Measurements from ENCODE around the gene PPIG.
"Not testable (repeated sequence)": the region's sequence is repeated elsewhere in the genome, so short reads cannot be mapped to it uniquely, and the experiment has no call there.

PPIG gene

DNA sequence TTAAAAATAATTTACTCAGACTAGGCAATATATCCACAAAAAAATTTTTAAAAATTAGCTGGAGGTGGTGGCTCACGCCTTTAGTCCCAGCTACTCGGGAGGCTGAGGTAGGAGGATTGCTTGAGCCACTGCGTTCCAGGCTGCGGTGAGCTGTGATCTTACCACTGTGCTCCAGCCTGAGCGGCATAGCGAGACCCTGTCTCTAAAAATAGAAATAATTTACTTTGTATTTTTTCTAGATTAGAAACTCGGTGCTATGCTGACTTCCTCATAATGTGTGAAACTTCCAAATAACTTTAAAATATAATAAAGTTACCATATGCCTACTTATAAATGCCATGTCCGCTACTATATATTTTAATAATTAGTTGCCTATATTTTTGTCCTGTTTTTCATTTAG lies 6.7 kb downstream of the PPIG start:
- no peak for DNase-seq (ENCODE audit: low read depth in 2 of 2)

DNA sequence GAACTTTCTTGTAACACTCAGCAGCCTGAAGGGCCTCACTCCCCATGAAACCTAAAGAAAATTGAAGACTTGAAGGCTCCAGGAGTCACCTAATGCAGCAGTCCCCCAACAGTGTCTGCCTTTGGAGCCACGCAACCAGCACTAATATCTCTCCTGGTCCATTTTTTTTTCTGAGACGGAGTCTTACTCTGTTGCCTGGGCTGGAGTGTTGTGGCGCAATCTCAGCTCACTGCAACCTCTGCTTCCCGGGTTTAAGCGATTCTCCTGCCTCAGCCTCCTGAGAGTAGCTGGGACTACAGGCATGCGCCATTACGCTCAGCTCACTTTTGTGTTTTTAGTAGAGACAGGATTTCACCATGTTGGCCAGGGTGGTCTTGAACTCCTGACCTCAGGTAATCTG lies 12.4 kb downstream of the PPIG start:
- not testable (repeated sequence) for DNase-seq (ENCODE audit: low read depth in 2 of 2)

DNA sequence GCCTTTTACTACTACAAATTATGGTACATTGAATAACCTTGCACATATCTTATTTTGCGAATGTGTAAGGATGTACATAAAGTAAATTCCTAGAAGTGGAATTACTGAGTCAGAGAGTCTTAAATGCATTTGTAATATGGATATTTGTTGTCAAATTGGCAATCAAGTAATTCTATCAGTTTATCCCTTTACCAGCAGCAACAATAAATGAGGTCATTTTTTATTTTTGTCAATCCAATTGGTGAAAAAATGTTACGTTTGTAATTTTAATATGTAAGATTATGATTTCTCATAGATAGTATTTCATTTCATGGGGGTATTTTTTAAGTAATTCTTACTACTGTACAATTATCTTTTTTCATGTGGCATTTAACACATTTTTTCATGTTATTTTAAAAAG lies 14.8 kb downstream of the PPIG start:
- no peak for DNase-seq (ENCODE audit: low read depth in 2 of 2)

DNA sequence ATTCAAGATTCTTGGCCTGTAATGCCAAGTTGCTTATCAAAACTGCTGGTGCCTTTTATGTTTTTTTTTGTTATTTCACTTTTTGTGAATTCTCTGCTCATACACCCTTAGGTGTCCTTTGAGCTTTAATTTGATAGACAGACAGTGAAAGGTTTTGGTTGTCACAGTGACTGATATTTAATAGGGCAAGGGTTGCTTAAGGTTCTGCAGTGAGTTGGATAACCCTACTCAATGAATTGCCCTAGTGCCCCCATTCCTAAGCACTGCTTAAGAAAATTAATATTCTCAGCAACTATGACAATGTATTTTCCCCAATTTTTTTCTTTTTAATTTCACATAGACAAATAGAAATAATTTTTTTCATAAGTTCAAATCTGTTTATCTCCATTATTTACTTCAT lies 15.4 kb downstream of the PPIG start:
- no peak for DNase-seq (ENCODE audit: low read depth in 2 of 2)

DNA sequence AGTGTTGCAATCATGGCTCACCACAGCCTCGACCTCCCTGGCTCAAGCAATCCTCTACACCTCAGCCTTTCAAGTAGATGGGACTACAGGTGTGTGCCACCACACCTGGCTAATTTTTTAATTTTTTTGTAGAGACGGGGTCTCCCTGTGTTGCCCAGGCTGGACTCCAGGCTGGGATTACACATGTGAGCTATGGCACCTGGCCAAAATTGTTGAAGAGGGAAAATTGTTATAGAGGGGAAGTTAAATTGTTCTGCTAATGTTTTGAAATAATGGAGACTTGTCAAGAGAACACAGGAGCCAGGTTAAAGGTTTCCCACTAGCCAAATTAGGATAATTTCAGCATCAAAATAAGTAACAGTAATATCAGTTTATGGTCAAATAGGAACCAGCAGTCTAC lies 25.1 kb downstream of the PPIG start:
- no peak for DNase-seq (ENCODE audit: low read depth in 2 of 2)

DNA sequence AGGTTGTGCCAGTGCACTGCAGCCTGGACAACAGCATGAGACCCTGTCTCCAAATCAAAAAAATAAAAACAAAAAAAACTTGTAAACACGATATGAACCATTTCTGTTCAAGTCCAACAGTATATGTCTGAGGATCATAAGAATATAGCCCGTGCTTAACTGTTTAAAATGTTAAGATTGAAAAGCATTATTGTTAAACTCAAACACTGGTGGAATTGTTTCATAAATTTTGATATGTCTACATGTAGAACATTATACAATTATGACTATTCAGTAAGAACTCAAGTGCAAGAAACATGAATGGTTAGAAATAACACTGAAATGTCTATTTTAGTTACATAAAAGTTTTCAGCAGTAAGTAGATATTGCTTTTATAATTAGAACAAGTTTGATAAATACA lies 29.7 kb downstream of the PPIG start:
- no peak for DNase-seq (ENCODE audit: low read depth in 2 of 2)

DNA sequence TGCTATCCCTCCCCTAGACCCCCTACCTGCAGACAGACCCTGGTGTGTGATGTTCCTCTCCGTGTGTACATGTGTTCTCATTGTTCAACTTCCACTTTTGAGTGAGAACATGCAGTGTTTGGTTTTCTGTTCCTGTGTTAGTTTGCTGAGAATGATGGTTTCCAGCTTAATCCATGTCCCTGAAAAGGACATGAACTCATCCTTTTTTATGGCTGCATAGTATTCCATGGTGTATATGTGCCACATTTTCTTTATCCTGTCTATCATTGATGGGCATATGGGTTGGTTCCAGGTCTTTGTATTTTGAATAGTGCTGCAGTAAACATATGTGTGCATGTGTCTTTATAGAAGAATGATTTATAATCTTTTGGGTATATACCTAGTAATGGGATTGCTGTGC lies 31.8 kb downstream of the PPIG start:
- not testable (repeated sequence) for DNase-seq (ENCODE audit: low read depth in 2 of 2)

DNA sequence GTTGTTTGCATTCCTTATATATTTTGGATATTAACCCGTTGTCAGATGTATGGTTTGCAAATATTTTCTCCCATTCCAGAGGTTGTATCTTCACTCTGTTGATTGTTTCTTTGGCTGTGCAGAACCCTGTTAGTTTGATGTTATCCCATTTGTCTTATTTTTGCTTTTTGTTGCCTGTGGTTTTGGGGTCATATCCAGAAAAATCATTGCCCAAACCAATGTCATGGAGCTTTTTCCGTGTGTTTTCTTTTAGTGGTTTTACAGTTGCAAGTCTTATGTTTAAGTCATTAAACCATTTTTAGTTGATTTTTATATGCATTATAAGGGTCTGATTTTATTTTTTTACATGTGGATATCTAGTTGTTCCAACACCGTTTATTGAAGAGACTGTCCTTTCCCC lies 35.8 kb downstream of the PPIG start:
- DNase-seq (ENCODE audit: low read depth in 2 of 2): no peak

DNA sequence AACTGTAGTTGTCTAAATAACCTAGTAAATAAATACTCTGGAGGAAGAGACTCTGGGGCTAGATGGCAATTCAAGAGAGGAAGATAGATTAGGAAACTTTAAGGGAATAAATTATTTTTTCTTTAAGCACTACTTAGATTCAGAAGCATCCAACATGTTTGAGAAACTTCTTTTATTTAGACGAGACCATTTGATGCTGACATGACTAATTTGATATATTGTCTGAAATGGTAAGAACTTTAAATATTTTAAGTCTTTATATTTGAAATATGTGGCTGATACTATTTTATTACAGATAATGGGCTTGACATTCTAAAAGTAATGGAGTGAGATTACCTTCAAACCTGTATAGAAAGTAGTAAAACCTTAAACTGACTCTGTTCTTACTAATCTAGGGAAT lies 36.4 kb downstream of the PPIG start:
- no peak for DNase-seq (ENCODE audit: low read depth in 2 of 2)

DNA sequence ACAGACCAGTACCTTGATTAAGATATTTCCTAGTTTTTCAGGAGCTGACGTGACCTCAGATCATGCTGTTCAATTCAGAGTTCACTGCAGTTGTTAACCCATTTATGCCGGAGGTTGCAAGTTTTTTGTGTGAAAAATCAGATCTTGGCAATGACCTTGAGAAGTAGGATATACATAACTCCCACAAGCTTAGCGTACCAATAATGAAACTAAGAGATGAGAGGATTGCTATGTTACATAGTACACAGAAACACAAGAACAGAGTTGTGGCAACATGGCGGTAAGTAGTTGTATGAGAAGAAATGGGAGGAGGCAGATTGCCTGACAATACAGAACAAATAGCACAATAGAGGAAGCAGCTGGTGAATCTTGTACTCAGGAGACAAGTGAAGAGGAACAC lies 39.1 kb downstream of the PPIG start:
- DNase-seq (ENCODE audit: low read depth in 2 of 2): no peak

DNA sequence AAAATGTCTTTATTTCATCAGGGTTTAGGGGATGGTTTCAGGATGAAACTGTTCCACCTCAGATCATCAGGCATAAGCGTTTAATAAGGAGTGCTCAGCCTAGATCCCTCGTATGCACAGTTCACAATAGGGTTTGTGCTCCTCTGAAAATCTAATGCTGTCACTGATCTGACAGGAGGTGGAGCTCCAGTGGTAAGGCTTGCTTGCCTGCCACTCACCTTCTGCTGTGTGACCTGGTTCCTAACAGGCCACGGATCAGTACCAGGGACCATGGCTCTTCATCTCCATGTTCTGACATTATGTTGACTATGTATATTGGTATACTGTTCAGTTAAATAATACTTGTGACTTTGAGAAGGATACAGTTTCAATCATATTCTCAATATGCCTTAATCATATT lies 41.6 kb downstream of the PPIG start:
- DNase-seq (ENCODE audit: low read depth in 2 of 2): no peak

DNA sequence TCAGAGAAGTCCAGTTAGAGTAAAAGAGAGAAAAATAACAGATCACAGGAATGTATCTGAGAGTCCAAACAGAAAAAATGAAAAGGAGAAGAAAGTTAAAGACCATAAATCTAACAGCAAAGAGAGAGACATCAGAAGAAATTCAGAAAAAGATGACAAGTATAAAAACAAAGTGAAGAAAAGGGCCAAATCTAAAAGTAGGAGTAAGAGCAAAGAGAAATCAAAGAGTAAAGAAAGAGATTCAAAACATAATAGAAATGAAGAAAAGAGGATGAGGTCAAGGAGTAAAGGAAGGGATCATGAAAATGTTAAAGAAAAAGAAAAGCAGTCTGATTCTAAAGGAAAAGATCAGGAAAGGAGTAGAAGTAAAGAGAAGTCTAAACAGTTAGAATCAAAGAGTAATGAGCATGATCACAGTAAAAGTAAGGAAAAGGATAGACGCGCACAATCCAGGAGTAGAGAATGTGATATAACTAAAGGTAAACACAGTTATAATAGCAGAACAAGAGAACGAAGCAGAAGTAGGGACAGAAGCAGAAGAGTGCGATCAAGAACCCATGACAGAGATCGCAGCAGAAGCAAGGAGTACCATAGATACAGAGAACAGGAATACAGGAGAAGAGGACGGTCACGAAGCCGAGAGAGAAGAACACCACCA lies 52.4 kb downstream of the PPIG start:
- DNase-seq (ENCODE audit: low read depth in 2 of 2): no peak

DNA sequence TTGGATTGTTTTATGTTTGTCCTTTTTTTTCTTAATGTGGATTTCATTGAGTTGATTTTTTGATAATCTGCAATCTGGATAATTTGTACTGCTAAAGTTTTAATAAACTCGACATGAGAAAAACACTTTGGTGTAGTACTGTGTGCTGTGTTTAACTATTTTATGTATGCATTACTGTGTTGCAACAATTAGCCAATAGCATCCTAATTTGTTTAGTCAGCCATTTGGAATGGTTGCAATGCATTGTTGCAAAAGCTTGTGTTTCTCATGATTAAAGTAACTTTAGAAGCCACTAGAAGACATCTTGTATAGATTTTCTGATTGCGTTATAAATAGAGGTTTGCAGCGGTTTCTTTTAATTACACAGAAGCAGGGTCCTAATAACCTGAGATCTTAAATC lies 53.5 kb downstream of the PPIG start:
- DNase-seq (ENCODE audit: low read depth in 2 of 2): no peak

DNA sequence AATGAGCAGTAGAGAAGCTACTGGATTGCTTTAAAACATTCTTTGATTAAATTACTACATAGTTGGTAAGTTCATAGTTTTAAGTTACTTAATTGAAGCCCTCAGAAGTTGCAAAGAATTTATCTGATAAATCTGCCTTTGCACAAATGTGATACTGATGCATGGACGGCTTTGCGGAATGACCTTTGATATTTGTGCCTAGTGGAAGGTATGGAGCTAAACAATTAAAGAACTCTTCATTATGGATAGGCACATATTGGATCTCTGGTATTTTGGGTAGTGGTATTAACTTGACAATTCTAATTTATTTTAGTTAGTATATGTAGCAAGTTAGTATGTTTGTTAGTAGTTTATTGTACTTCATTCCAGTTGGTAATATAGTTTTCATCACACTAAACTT lies 56.0 kb downstream of the PPIG start:
- DNase-seq (ENCODE audit: low read depth in 2 of 2): no peak

DNA sequence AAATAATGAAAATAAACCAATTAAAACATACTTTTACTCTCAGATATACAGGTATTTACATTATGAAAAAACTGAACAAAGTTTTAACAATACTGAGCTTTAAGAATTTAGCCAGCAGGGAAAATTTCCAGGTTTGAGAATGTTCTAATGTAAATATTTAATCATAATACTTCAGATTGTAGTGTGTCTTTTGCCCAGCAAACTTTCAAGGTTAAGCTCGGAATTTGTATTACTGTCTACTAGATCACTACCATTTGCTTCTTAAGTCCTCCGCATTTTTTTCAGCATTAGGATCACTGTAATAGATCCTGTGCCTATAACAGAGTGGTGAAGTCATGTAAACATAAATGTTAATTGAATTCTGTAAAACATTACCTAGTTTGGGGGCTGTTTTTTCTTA lies 57.3 kb downstream of the PPIG start:
- DNase-seq (ENCODE audit: low read depth in 2 of 2): no peak

DNA sequence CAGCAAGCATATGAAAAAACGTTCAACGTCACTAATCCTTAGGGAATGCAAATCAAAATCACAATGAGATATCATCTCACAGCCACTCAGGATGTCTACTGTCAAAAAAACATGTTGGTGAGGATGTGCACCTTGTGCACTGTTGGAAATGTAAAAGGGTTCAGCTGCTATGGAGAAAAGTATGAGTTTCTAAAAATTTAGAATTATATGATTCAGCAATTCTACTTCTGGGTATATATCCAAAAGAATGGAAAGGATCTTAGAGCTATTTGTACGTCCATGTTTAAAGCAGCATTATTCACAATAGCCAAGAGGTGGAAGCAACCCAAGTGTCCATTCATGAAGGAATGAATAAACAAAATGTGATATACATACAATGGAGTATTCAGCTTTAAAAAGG lies 60.0 kb downstream of the PPIG start:
- no peak for DNase-seq (ENCODE audit: low read depth in 2 of 2)

DNA sequence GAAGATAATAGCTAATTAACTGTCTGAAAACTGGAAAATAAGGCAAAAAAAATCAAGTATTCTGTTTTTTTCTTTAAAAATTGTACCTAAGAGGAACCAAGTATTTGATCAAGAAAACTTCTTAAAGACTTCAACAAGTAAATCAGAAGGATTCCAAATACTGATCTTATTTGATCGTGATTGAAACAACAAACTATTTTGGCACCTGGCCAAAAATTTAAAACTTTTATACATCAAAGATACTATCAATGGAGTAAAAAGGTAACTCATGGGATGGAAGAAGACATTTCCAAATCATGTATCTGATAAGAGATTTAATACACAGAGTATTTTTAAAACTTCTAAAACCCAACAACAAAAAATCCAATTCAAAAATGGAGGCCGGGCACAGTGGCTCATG lies 63.3 kb downstream of the PPIG start:
- DNase-seq (ENCODE audit: low read depth in 2 of 2): no peak

DNA sequence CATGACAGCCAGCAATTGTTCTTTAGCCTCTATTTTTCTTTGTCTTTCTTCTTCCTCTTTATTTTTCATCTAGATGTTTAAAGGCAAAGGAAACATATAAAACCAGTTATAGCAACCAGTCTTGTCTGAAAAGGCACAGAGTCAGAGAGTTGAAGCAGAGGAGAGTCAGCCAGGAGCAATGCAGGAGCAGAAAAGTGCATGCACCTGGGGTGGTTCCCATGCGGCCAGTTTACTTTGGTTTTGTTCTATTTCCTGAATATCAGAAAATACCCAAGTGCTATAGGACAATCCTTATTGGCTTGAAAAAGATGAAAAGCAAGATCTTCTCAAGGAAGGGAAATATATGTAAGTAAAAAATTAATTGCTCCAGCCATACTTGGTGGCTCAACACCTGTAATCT lies 65.1 kb downstream of the PPIG start:
- DNase-seq (ENCODE audit: low read depth in 2 of 2): no peak

DNA sequence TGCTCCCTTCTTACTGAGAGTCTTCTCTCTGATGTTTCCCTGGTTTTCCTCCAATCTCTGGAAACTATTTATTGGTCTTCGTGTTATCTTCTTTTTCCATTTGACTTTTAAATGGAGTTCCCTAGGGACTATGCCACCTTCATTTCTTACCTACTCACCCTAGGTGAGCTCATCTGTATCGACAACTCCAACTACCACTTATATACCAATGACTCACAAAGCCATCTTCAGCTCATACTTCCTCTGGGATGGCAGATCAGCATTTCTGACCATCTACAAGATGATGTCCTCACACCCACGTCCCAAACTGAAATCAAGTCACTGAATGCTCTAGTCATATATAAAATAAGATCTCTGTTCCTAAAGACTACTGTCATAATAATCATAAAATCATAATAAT lies 69.5 kb downstream of the PPIG start:
- no peak for DNase-seq (ENCODE audit: low read depth in 2 of 2)

DNA sequence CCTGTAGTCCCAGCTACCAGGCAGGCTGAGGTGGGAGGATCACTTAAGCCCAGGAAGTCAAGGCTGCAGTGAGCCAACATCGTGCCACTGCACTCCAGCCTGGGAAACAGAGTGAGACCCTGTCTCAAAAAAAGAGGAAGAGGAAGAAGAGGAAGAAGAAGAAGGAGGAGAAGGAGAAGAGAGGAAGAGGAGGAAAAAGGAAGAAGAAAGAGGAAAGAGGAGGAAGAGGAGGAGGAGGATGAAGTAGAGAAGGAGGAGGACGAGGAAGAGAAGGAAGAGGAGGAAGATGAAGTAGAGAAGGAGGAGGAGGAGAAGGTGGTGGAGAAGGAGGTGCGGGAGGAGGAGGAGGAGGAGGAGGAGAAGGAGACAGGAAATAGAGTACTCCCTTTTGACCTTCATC lies 72.0 kb downstream of the PPIG start:
- DNase-seq (ENCODE audit: low read depth in 2 of 2): no peak

DNA sequence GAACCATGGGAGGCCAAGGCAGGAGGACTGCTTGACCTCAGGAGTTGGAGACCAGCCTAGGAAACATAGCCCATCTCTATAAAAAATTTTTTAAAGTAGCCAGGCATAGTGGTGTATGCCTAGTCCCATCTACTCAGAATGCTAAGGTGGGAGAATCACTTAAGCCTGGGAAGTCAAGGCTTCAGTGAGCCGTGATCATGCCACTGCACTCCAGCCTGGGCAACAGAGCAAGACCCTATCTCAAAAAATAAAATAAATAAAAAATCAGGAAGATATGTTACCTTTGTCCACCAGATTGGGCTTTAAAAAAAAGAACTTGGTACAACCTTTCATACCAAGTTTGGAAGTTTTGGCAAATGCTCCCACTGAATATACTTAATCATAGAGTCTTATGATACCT lies 74.7 kb downstream of the PPIG start:
- DNase-seq (ENCODE audit: low read depth in 2 of 2): no peak

DNA sequence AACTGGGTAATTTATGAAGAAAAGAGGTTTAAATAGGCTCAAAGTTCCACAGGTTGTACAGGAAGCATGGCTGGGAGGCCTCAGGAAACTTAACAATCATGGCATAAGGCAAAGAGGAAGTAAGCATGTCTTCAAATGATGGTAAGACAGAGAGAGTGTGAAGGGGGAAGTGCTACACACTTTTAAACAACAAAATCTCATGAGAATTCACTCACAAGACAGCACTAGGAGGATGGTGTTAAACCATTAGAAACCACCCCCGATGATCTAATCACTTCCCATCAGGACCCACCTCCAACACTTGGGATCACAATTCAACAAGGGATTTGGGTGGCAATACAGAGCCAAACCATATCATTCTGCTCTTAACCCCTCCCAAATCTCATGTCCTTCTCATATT lies 75.2 kb downstream of the PPIG start:
- DNase-seq (ENCODE audit: low read depth in 2 of 2): no peak

DNA sequence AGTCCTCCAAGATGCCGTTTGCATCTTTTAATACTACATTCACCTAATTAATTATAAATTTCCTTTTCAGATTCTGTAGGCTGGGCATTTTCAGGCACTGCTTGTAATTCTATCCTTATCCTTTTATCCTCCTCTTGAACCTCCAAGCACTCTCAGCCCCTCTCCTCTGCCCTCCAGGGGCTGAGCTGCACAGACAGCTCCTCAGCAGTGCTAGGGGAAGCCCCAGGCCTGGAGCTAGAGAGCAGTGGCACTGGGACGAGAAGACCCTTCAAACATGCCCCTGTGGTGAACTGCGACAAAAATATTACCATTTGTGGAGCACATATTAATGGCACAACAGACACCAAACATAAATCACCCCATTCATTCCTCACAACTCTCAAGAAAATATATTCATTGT lies 77.1 kb downstream of the PPIG start:
- no peak for DNase-seq (ENCODE audit: low read depth in 2 of 2)

DNA sequence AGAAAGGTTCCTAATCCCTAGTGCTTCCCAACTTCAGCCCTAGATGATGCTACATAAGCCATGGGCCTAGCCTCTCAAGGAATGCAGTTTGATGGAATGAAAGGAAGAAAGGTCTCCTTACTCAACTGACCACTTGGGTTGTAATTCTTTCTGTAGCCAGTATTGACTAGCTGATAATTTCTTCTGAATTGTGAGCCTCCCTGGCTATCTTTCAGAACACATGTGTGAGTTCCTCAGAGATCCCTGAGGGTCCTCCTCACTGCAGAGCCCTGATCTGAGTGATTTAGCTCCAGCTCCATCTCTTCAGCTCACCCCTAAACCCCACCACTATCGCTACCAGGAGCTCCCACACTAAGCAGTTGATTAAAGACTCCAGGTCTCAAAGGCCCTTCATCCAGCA lies 78.6 kb downstream of the PPIG start:
- DNase-seq (ENCODE audit: low read depth in 2 of 2): no peak

DNA sequence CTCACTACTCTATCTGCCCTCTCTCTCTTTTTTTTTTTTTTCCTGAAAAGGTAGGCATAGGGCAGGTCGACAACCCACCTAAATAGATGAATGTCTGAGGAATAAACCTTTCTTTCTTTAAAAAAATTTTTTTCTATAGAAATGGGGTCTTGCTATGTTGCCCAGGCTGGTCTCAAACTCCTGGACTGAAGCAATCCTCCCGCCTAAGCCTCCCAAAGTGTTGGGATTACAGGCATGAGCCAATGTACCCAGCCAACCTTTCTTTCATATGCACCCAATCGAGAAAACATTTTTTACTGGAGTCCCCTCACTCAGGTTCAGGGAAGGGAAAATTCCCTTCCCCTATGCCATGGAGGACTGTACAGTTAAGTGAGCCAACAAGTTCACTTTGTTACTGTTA lies 79.1 kb downstream of the PPIG start:
- no peak for DNase-seq (ENCODE audit: low read depth in 2 of 2)

All from activated CD8-positive, alpha-beta memory T cell treated with anti-CD3 and anti-CD28 coated beads for 4 hours (primary cell).